K562 (cell line): ENCODE data around the gene IPP. TPM values are rescaled to one million over a fixed set of nuclear protein-coding genes. Genes with fewer than 3 reads are reported as not detected.

ENCODE experiments used
- BCOR ChIP-seq: fragments of 450-650 bp; IDR thresholded peaks from 2 replicates; pipeline ENCODE4 v1.6.1; 2016
- CBFA2T2 ChIP-seq: fragments of 450-650 bp; conservative IDR thresholded peaks from 2 replicates; pipeline ENCODE4 v1.6.1; 2017; ENCODE audit warnings: mild to moderate bottlenecking
- CBX3 ChIP-seq, 2 experiments: IDR thresholded peaks; 1 replicate in 1 of 2; 2 replicates in 1 of 2; pipeline ENCODE4 v1.6.1; 2012; ENCODE audit warnings: inconsistent platforms in 2 of 2, low read length in 2 of 2, borderline replicate concordance in 1 of 2, control low read depth in 1 of 2
- CHD2 ChIP-seq: IDR thresholded peaks from 2 replicates; pipeline ENCODE4 v1.6.1; 2011; ENCODE audit warnings: low read depth, low read length
- EGR1 ChIP-seq: fragments of 450-650 bp; conservative IDR thresholded peaks from 2 replicates; pipeline ENCODE4 v1.6.1; 2017; ENCODE audit warnings: mild to moderate bottlenecking
- EP300 ChIP-seq: IDR thresholded peaks from 2 replicates; pipeline ENCODE4 v1.6.1; 2012; ENCODE audit warnings: low read length, improper control_type of control experiment
- ESRRB ChIP-seq: fragments of 250-450 bp; sonication (Bioruptor Pico); IDR thresholded peaks from 2 replicates; pipeline ENCODE4 v1.5.0; 2020; ENCODE audit warnings: mild to moderate bottlenecking, moderate library complexity, borderline replicate concordance
- FOS ChIP-seq: IDR thresholded peaks from 3 replicates; pipeline ENCODE4 v1.6.1; 2011; ENCODE audit not compliant: insufficient read length; ENCODE audit errors: extremely low read depth
- FUS ChIP-seq: fragments of 200-400 bp; formaldehyde crosslinking; optimal IDR thresholded peaks from 2 replicates; pipeline ENCODE3; 2017; ENCODE audit warnings: low read depth, low read length
- GTF2F1 ChIP-seq: IDR thresholded peaks from 2 replicates; pipeline ENCODE4 v1.6.1; 2011; ENCODE audit warnings: low read depth, low read length, improper control_type of control experiment
- HNRNPLL ChIP-seq: fragments of 200-400 bp; formaldehyde crosslinking; IDR thresholded peaks from 2 replicates; pipeline ENCODE4 v1.6.1; 2017; ENCODE audit warnings: low read length, low read depth, mild to moderate bottlenecking; ENCODE audit not compliant: poor library complexity, severe bottlenecking
- KHSRP ChIP-seq: fragments of 450-650 bp; IDR thresholded peaks from 2 replicates; pipeline ENCODE4 v1.6.1; 2017
- MCM3 ChIP-seq: fragments of 450-650 bp; IDR thresholded peaks from 2 replicates; pipeline ENCODE4 v1.6.1; 2016
- MECOM ChIP-seq: fragments of 250-450 bp; sonication (Bioruptor Pico); IDR thresholded peaks from 2 replicates; pipeline ENCODE4 v1.8.0; 2022; ENCODE audit warnings: inconsistent platforms
- MTA3 ChIP-seq: fragments of 450-650 bp; formaldehyde crosslinking; IDR thresholded peaks from 2 replicates; pipeline ENCODE4 v1.6.1; 2017; ENCODE audit warnings: mild to moderate bottlenecking, borderline replicate concordance
- MYNN ChIP-seq, 2 experiments: sonication (generic); formaldehyde crosslinking in 1 of 2; IDR thresholded peaks; 2 replicates each; pipeline versions ENCODE4 v1.5.0 to v1.6.1; 2016 to 2020; ENCODE audit warnings: antibody characterized with exemption in 1 of 2, missing genetic modification reagents in 1 of 2
- NEUROD1 ChIP-seq: fragments of 150-350 bp; IDR thresholded peaks from 2 replicates; pipeline ENCODE4 v1.6.1; 2014; ENCODE audit warnings: borderline replicate concordance, low read length, low read depth; ENCODE audit not compliant: partially characterized antibody
- NONO ChIP-seq, 2 experiments: fragments of 200-400 bp in 1 of 2; fragments of 450-650 bp in 1 of 2; formaldehyde crosslinking in 1 of 2; IDR thresholded peaks; 2 replicates each; pipeline ENCODE4 v1.6.1; 2017; ENCODE audit warnings: low read depth in 2 of 2, mild to moderate bottlenecking in 2 of 2, moderate library complexity in 2 of 2, low read length in 1 of 2
- NR2F6 ChIP-seq: fragments of 450-650 bp; formaldehyde crosslinking; IDR thresholded peaks from 2 replicates; pipeline ENCODE4 v1.4.0; 2020; ENCODE audit warnings: mild to moderate bottlenecking
- PHF8 ChIP-seq: fragments of 200-600 bp; sonication (generic); IDR thresholded peaks from 2 replicates; pipeline ENCODE4 v1.6.1; 2012; ENCODE audit warnings: mixed run types, mild to moderate bottlenecking, inconsistent platforms, low read length, moderate library complexity, borderline replicate concordance
- PPARD ChIP-seq: fragments of 250-450 bp; sonication (Bioruptor Pico); IDR thresholded peaks from 2 replicates; pipeline ENCODE4 v1.8.0; 2022; ENCODE audit warnings: inconsistent platforms, mild to moderate bottlenecking, moderate library complexity
- SLC30A9 ChIP-seq: fragments of 250-450 bp; sonication (Bioruptor Pico); IDR thresholded peaks from 2 replicates; pipeline ENCODE4 v1.8.0; 2022; ENCODE audit warnings: mild to moderate bottlenecking, moderate library complexity
- SP1 ChIP-seq: sonication (generic); formaldehyde crosslinking; IDR thresholded peaks from 2 replicates; pipeline ENCODE4 v1.8.1; 2022; ENCODE audit warnings: mild to moderate bottlenecking, missing genetic modification reagents
- SREBF1 ChIP-seq: fragments of 150-350 bp; IDR thresholded peaks from 2 replicates; pipeline ENCODE4 v1.6.1; 2014; ENCODE audit warnings: antibody characterized with exemption, low read depth, low read length, borderline replicate concordance
- SRF ChIP-seq, 2 experiments: fragments of 250-450, 450-650 bp in 1 of 2; sonication (Bioruptor Pico) in 1 of 2; sonication (generic) in 1 of 2; formaldehyde crosslinking; IDR thresholded peaks; 2 replicates each; pipeline versions ENCODE4 v1.5.0 to v1.5.1; 2020 to 2022; ENCODE audit warnings: mild to moderate bottlenecking in 1 of 2, missing genetic modification reagents in 1 of 2
- SRSF9 ChIP-seq: fragments of 200-400 bp; formaldehyde crosslinking; IDR thresholded peaks from 2 replicates; pipeline ENCODE4 v1.6.1; 2017; ENCODE audit warnings: low read depth, low read length, borderline replicate concordance
- STAT5A ChIP-seq: IDR thresholded peaks from 2 replicates; pipeline ENCODE4 v1.6.1; 2012; ENCODE audit warnings: low read length, inconsistent platforms, borderline replicate concordance
- U2AF1 ChIP-seq: fragments of 200-400 bp; formaldehyde crosslinking; optimal IDR thresholded peaks from 2 replicates; pipeline ENCODE3; 2017; ENCODE audit warnings: mild to moderate bottlenecking, low read depth, low read length, moderate library complexity
- U2AF2 ChIP-seq: fragments of 200-400 bp; formaldehyde crosslinking; optimal IDR thresholded peaks from 2 replicates; pipeline ENCODE3; 2017; ENCODE audit warnings: low read depth, mild to moderate bottlenecking, low read length
- ZKSCAN3 ChIP-seq: fragments of 250-450 bp; sonication (Bioruptor Pico); IDR thresholded peaks from 2 replicates; pipeline ENCODE4 v1.4.0; 2020
- ZNF174 ChIP-seq: fragments of 250-450 bp; sonication (Bioruptor Pico); IDR thresholded peaks from 2 replicates; pipeline ENCODE4 v1.4.0; 2020; ENCODE audit warnings: mild to moderate bottlenecking
- ZNF232 ChIP-seq: sonication (generic); formaldehyde crosslinking; IDR thresholded peaks from 2 replicates; pipeline ENCODE4 v1.8.0; 2022; ENCODE audit warnings: mild to moderate bottlenecking, missing genetic modification reagents
- ZNF695 ChIP-seq: fragments of 450-650 bp; formaldehyde crosslinking; IDR thresholded peaks from 2 replicates; pipeline ENCODE4 v1.4.0; 2020; ENCODE audit warnings: mild to moderate bottlenecking, moderate library complexity
- ZNF79 ChIP-seq: fragments of 250-450 bp; sonication (Bioruptor Pico); IDR thresholded peaks from 2 replicates; pipeline ENCODE4 v1.4.0; 2020; ENCODE audit warnings: low read depth, mild to moderate bottlenecking, moderate library complexity
- polyA plus RNA-seq, 8 experiments: library from polyadenylated mRNA; depleted of rRNA in 4 of 8; stranded (reverse) in 5 of 8; unstranded in 3 of 8; fragments of >200 nt; fragmentation: Nextera tagmentation in 2 of 8; fragmentation: Illumina TruSeq in 1 of 8; extraction: Ambion mirVana in 2 of 8; extraction: Trizol in 1 of 8; gene quantifications; 2 replicates each; pipeline versions ENCODE4 v1.2.1 to v1.2.3, GENCODE V29; 2011 to 2014; ENCODE audit warnings: inconsistent platforms in 1 of 8, missing spikeins in 1 of 8
- total RNA-seq, 7 experiments: library from RNA; depleted of rRNA in 6 of 7; stranded (reverse); fragments of >200 nt in 6 of 7; fragmentation: Illumina TruSeq in 2 of 7; extraction: Trizol in 2 of 7; gene quantifications; 2 replicates each; pipeline versions ENCODE4 v1.2.1 to v1.2.3, GENCODE V29; 2011 to 2021; ENCODE audit warnings: low replicate concordance in 1 of 7

The IPP gene
- total and polyA plus RNA-seq, 9 of the 15 experiments (the other 6 are each of a cell fraction or from before 2014, with no cell fraction given): 6.9 to 15.1 (median 9.7) TPM

DNA sequence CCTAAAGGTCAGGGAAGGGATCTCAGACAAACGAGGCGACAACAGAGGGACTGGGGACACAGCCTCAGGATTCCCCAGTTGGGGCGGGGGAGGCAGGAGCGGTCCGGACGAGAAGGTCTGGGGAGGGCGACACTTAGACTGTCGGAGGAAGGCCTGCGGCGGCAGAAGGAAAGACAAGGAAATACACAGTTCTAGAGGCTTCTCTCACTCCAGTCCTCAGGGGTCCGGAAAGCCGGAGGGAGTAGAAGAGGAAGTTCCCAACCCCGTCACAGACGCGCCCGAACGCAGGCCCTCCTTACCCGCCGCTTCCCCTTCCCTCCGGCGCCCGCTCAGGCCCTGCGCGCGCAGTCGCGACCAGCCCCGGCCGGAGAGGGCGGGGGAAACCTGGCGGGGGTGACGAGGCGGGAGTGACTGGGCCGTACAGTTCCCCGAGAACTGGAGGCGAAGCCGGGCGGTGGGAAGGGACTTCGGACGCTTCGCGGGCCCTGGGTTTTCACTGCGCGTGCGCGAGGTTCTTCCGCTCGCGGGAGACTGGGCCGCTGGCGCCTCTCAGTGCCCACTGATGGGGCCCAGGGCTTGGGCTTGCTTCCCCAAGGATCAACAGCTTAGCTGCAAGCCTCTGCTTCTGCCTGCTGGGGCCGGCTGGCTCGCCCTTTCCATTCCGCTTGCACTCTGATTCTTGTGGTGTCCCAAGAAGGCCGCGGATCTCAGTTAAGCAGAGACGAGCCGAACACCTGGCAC, at the start of gene IPP (continued):
- TF ChIP-seq CBFA2T2 (no peak), U2AF1 (no peak), STAT5A (no peak; the same call in 1 of the 2 replicates), ZKSCAN3 (CRISPR knock-in tag) (no peak), NR2F6 (CRISPR knock-in tag) (peak; percentile 57; the same call in 1 of the 2 replicates), ZNF695 (no peak), HNRNPLL (peak; percentile 76), BCOR (peak; percentile 77), MCM3 (no peak), CBX3 (IDR thresholded peaks at IDR 0.05; ENCODE audit: borderline replicate concordance in 1 of 2, low read length in 2 of 2) (no peak), ZNF232 (no peak), MTA3 (peak; percentile 90; the same call in 1 of the 2 replicates), ESRRB (CRISPR knock-in tag) (no peak), NONO (IDR thresholded peaks at IDR 0.05; ENCODE audit: low read depth in 2 of 2, low read length in 1 of 2) (peak in 1 of 2 experiments; percentile 67; a peak in 2 of 4 replicates), SP1 (peak; percentile 49; the same call in 1 of the 2 replicates), PPARD (no peak), MYNN (IDR thresholded peaks at IDR 0.05) (peak; percentile 82; the same call in 1 of the 2 replicates), MYNN (CRISPR knock-in tag; IDR thresholded peaks at IDR 0.05) (no peak), KHSRP (no peak), ZNF79 (CRISPR knock-in tag) (no peak), CHD2 (peak; percentile 86), GTF2F1 (peak; percentile 82; the same call in 1 of the 2 replicates), SRSF9 (no peak), U2AF2 (no peak), EP300 (peak; percentile 41; the same call in 1 of the 2 replicates), SREBF1 (no peak), EGR1 (peak; percentile 80), FUS (no peak), PHF8 (peak; percentile 96), ZNF174 (CRISPR knock-in tag) (0 out of 2 replicates have a peak, but pooled peaks have one; percentile 31), SLC30A9 (CRISPR knock-in tag) (no peak), MECOM (CRISPR knock-in tag) (peak; percentile 53; the same call in 1 of the 2 replicates), SRF (CRISPR knock-in tag; IDR thresholded peaks at IDR 0.05) (peak in 1 of 2 experiments; percentile 63; a peak in 2 of 4 replicates), NEUROD1 (peak; percentile 42), FOS (no peak)
